ENCODE data around the gene SIGLEC11. TPM values are rescaled to one million over a fixed set of nuclear protein-coding genes. Genes with fewer than 3 reads are reported as not detected.

Gene SIGLEC11
- total RNA-seq, 3 donors from 2014 or later (not counting 1 experiment from before 2014, with no cell fraction given) = 0.40 to 0.75 TPM; not detected in 1

DNA sequence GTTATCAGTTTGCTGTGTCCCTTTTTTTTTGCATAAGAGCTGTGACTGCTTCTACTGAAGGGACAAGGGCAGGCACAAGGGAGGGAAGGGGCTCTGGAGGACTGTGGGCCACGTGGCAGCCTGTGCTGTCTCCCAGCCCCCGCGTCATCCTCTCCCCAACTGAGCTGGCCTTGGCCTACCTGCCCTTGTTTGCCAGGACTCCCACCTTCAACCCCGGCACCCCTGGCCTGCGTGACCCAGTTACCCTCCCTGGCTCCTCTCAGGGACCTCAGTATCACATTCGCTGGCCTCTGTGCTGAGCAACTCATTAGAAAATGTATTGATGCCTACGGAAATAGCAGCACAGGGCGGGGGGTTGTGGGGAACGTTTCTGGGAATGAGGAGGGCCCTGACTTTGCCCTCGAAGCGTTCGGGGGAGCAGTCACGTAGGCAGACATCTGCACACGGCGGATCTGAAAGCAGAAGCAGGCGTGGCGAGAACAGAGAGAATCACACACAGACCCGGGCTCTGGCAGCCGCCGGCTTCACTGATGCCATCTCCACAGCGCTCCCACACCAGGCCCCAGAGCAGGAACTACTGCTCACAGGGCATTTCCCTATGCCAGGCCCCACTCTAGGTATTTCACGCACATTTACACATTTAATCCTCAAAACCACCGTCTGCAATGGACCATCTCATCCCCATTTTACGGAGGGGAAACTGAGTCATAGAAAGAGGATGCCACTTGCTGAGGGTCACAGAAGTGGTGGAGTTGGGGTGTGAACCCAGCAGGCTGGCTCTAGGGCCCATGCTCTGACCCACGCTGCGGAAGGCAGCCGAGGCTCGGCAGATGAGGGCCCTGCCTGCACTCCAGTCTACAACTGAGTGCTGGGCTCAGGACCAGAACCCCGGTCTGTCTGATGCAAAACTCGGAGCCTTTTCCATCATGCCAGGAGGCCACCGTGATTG lies 37.6 kb downstream of the SIGLEC11 start:
- intact Hi-C loops (cut with micrococcal nuclease) = no loop called here
- TF ChIP-seq, protein P1, sequence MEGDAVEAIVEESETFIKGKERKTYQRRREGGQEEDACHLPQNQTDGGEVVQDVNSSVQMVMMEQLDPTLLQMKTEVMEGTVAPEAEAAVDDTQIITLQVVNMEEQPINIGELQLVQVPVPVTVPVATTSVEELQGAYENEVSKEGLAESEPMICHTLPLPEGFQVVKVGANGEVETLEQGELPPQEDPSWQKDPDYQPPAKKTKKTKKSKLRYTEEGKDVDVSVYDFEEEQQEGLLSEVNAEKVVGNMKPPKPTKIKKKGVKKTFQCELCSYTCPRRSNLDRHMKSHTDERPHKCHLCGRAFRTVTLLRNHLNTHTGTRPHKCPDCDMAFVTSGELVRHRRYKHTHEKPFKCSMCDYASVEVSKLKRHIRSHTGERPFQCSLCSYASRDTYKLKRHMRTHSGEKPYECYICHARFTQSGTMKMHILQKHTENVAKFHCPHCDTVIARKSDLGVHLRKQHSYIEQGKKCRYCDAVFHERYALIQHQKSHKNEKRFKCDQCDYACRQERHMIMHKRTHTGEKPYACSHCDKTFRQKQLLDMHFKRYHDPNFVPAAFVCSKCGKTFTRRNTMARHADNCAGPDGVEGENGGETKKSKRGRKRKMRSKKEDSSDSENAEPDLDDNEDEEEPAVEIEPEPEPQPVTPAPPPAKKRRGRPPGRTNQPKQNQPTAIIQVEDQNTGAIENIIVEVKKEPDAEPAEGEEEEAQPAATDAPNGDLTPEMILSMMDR (IDR thresholded peaks at IDR 0.05) = no peak
- Mint-ChIP-seq H3K27me3 (ENCODE audit: low read depth in 2 of 2) (no peaks in the 10 kb centered on the region), H3K4me3 (no peak overlapping the region), H3K9me3 (no peaks in the 10 kb centered on the region), H3K27ac (no peak overlapping the region), H3K4me1 (peaks cover 20 to 36% of the 10 kb centered on the region in 2 donors), H3K36me3 (no peaks in the 10 kb centered on the region)
- Histone ChIP-seq H3K36me3 (ENCODE audit: control insufficient read depth, insufficient read depth, low read length) (peaks cover 41% of the 10 kb centered on the region), H3K27ac (ENCODE audit: low read length) (no peak overlapping the region), H3K4me1 (ENCODE audit: control insufficient read depth, insufficient read depth, low read length) (peaks cover 29% of the 10 kb centered on the region), H3K9me3 (ENCODE audit: control insufficient read depth, insufficient read depth, low read length) (no peaks in the 10 kb centered on the region), H3K4me3 (ENCODE audit: low read length) (no peak overlapping the region), H3K27me3 (ENCODE audit: control insufficient read depth, insufficient read depth, low read length) (no peaks in the 10 kb centered on the region)
- no peak for DNase-seq
- ATAC-seq = no peak
- WGBS (ENCODE audit: insufficient coverage) = 92% methylated on average over 30 of the region's 31 CpGs

DNA sequence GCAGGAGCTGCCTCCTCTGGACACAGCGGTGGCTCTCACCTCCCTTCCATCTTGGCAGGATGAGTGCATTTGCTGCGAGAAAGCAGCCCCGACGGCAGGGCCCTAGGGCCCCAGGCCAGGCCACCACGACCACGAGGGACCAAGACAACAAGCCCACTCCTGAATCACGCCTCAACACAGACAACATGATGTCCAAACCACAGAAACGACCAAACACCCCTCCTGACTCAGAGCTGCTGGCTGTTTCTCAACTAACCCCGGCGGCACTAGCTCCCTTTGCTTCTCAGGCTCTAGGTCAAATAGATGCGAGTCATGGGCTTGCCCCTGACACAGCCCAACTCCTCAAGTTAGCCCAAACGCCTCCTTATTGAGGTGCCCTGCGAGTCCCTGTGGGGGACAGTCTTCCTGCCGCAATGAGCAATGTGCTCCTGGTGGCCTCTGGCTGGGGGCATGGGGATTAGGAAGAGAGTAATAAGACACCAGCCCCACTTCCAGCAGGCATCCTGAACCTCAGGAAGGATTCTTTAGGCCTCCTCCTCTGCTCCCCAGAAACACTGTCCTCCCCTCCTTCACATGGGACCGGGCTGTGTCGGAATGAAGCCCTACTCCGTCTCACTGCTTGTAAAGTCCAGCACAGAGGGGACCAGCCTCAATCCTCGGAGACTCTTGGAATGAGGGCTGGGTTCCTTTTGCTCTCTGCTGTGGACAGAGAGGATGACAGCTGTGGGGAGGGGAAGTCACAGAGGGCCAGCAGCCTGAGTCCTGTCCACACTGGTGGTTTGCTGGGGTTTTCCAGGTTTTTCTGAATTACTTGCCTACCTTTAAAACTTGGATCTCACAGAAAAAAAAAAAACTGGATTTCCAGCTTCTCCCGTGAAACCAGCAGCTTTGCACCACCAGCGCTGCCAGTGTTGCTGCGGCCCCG lies 38.8 kb downstream of the SIGLEC11 start:
- intact Hi-C loops (cut with micrococcal nuclease) = no loop called here
- Mint-ChIP-seq H3K9me3 (no peaks in the 10 kb centered on the region), H3K4me1 (peaks cover 10 to 27% of the 10 kb centered on the region in 2 donors), H3K27ac (peak overlapping the region in 1 of 2 donors; percentile 61), H3K27me3 (ENCODE audit: low read depth in 2 of 2) (no peaks in the 10 kb centered on the region), H3K4me3 (no peak overlapping the region), H3K36me3 (no peaks in the 10 kb centered on the region)
- peaks cover 17% of the 10 kb centered on the region for H3K4me1 ChIP-seq (ENCODE audit: control insufficient read depth, insufficient read depth, low read length)
- no peak for DNase-seq
- H3K9me3 ChIP-seq (ENCODE audit: control insufficient read depth, insufficient read depth, low read length) = no peaks in the 10 kb centered on the region
- peaks cover 42% of the 10 kb centered on the region for H3K36me3 ChIP-seq (ENCODE audit: control insufficient read depth, insufficient read depth, low read length)
- 75% methylated on average over 21 of the region's 22 CpGs for WGBS (ENCODE audit: insufficient coverage)
- ATAC-seq = no peak
- no peaks in the 10 kb centered on the region for H3K27me3 ChIP-seq (ENCODE audit: control insufficient read depth, insufficient read depth, low read length)
- TF ChIP-seq, protein P1 (IDR thresholded peaks at IDR 0.05) = no peak
- no peak overlapping the region for H3K27ac ChIP-seq (ENCODE audit: low read length)
- no peak overlapping the region for H3K4me3 ChIP-seq (ENCODE audit: low read length)

DNA sequence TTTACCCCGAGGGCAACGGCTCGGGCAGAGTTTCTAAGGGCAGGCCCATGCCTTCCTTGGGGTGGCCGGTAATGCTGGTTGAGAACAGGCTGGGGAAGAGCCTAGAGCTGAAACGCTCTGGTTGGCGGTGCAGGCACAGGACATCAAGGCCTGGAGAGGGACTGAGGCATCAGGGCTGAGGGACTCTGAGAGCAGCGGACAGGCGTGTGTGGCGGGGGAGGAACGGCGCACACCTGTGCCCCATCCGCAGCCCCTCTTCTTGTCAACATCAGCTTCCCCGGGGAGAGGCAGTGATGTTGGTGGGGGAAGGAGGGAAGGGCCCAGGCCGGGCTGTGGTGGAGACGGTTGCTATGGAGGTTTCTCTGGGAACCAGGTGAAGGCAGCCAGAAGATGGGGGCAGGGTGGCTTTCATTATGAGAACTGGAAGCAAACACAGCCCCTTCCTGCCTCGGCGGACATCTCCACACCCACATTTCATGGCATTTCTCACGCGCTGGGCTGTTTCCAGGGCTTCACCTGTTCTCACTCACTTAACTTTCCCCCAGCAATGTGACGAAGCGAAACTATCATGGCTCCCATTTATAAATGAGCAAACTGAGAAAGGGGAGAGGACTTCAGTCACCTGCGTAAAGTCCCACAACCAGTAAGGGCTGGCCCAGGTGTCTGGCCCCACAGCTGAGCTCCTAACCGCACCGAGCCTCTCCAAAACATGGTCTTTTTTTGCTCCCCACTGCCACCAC lies 40.2 kb downstream of the SIGLEC11 start:
- no peak overlapping the region for H3K4me3 Mint-ChIP-seq

More for the DNA sequence above, 40.2 kb downstream of the SIGLEC11 start:
- Histone ChIP-seq H3K4me1 (ENCODE audit: control insufficient read depth, insufficient read depth, low read length) (peaks cover 20% of the 10 kb centered on the region), H3K4me3 (ENCODE audit: low read length) (no peak overlapping the region), H3K9me3 (ENCODE audit: control insufficient read depth, insufficient read depth, low read length) (no peaks in the 10 kb centered on the region), H3K27ac (ENCODE audit: low read length) (no peak overlapping the region), H3K27me3 (ENCODE audit: control insufficient read depth, insufficient read depth, low read length) (no peaks in the 10 kb centered on the region), H3K36me3 (ENCODE audit: control insufficient read depth, insufficient read depth, low read length) (peaks cover 37% of the 10 kb centered on the region)
- no peak for DNase-seq
- peak overlapping the region in 1 of 2 donors; percentile 61 for H3K27ac Mint-ChIP-seq
- intact Hi-C loops (cut with micrococcal nuclease) = no loop called here
- no peaks in the 10 kb centered on the region for H3K27me3 Mint-ChIP-seq (ENCODE audit: low read depth in 2 of 2)
- WGBS (ENCODE audit: insufficient coverage) = 94% methylated on average over 24 of the region's 24 CpGs
- TF ChIP-seq, protein P1 (IDR thresholded peaks at IDR 0.05) = no peak
- no peaks in the 10 kb centered on the region for H3K9me3 Mint-ChIP-seq
- H3K4me1 Mint-ChIP-seq = peaks cover 10 to 34% of the 10 kb centered on the region in 2 donors
- no peak for ATAC-seq
- H3K36me3 Mint-ChIP-seq = no peaks in the 10 kb centered on the region
